Large intestine (tissue), 3 donors: ENCODE data around the gene TREM1. TPM values are rescaled to one million over a fixed set of nuclear protein-coding genes. Genes with fewer than 3 reads are reported as not detected.

Source experiments
- DNase-seq, 2 donors: peaks; one replicate each; pipeline versions ENCODE4 v3.0.0 to v3.0.0-alpha.2; 2013
- H3K27ac ChIP-seq: one replicate; pipeline ENCODE4 v1.5.1; 2013; ENCODE audit warnings: low read length
- H3K27me3 ChIP-seq: 2 replicates; pipeline ENCODE4 v1.6.1; 2013; ENCODE audit warnings: low read length; ENCODE audit not compliant: control insufficient read depth, insufficient read depth
- H3K36me3 ChIP-seq: 2 replicates; pipeline ENCODE4 v1.6.1; 2013; ENCODE audit warnings: low read length; ENCODE audit not compliant: control insufficient read depth, insufficient read depth
- H3K4me1 ChIP-seq: one replicate; pipeline ENCODE4 v1.6.1; 2013; ENCODE audit warnings: low read length; ENCODE audit not compliant: control insufficient read depth, insufficient read depth
- H3K4me3 ChIP-seq: one replicate; pipeline ENCODE4 v1.5.1; 2013; ENCODE audit warnings: low read length
- H3K9me3 ChIP-seq: one replicate; pipeline ENCODE4 v1.6.1; 2013; ENCODE audit warnings: mild to moderate bottlenecking, low read depth, low read length, moderate library complexity; ENCODE audit not compliant: control insufficient read depth
- WGBS: methylation state at CpG from one replicate; pipeline ENCODE4 v1.1.5; 2013; ENCODE audit warnings: low lambda C conversion rate; ENCODE audit not compliant: insufficient coverage; 5-methylcytosine and 5-hydroxymethylcytosine counted together
- polyA plus RNA-seq: library from polyadenylated mRNA; unstranded; fragments of 120-200 nt; gene quantifications from one replicate; pipeline ENCODE4 v1.2.1, GENCODE V29; 2013

TREM1 gene
- polyA plus RNA-seq, 1 donor: 0.06 TPM

DNA sequence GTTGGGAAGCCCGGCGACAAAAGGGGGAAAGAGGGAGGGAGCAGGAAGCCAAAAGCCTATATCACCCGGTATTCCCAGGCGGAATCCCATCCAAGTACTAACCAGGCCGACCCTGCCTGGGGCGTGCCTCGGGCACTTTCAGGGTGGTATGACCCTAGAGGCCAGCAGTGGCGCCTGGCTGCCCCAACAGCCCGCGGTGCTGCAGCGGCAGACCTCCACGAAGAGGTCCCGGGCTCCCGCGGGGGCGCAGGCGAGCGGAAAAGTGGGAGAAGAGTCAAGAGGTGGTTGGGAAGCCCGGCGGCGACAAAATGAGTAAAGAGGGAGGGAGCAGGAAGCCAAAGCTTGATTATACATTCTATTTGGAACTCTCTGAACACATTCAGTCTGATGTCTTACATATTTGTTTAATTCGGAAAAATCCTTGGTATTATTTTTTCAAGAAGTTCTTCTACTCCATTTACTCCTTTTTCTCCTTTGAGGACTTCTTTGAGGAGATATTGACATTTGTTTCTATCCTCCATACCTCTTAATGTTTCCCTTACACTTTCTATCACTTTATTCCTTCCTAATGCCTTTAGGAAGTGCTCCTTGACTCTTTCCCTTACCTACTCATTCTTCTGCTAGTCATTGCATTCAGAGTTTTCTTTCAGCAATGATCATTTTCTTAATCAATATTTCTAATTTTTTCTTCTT is 46.9 kb downstream of the TREM1 start:
- Histone ChIP-seq H3K4me1 (no peaks in the 10 kb centered on the region), H3K27me3 (peaks cover 49% of the 10 kb centered on the region), H3K27ac (no peak overlapping the region), H3K4me3 (no peak overlapping the region), H3K9me3 (peaks cover 3% of the 10 kb centered on the region), H3K36me3 (no peaks in the 10 kb centered on the region)
- WGBS: no CpG with 5 or more reads among the region's 22 CpGs
- no peak for DNase-seq

DNA sequence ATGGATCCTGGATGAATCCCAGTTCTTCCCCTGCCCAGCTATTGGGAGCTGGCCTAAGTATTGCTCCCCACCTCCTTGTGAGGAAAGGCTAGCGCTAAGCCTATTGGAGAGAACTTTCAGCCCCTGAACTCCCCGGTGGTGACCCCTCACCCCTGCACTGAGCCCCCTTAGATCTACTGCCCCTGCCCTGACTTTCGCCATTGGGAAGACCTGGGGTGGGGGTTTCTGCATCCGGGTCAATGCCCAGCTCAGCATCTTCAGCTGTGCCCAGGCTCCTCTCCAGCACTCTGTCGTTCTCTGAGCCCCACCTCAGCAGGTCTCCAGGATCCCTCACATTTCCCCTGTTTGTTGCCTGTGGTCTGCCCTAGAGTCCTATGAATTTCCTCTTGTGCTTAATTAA is 49.4 kb downstream of the TREM1 start:
- H3K27ac ChIP-seq: no peak overlapping the region
- H3K4me1 ChIP-seq: no peaks in the 10 kb centered on the region
- H3K27me3 ChIP-seq: peaks cover 53% of the 10 kb centered on the region
- no peak for DNase-seq
- H3K4me3 ChIP-seq: no peak overlapping the region
- no peaks in the 10 kb centered on the region for H3K36me3 ChIP-seq
- H3K9me3 ChIP-seq: peaks cover 3% of the 10 kb centered on the region
- WGBS: no CpG with 5 or more reads among the region's 5 CpGs

DNA sequence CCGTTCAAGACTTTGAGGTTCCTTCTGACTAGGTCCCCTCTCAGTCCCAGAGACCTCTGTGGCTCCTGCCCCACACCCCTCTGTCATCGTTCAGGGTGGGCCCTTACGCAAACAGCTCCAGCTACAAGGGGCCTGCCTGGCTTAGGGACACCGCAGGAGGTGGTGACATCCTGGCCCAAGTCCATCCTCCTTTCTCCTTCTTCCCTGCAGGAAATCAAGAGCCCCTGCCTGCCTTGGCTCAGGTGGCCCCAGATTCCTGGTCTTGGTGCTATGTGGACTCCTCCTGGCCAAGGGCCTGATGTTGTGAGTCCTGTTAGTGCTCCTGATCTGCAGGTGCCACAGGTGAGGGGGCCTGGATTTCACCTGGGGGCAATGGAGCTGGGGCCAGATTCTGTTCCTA is 50.2 kb downstream of the TREM1 start:
- WGBS: 67% methylated on average over 1 of the region's 4 CpGs

DNA sequence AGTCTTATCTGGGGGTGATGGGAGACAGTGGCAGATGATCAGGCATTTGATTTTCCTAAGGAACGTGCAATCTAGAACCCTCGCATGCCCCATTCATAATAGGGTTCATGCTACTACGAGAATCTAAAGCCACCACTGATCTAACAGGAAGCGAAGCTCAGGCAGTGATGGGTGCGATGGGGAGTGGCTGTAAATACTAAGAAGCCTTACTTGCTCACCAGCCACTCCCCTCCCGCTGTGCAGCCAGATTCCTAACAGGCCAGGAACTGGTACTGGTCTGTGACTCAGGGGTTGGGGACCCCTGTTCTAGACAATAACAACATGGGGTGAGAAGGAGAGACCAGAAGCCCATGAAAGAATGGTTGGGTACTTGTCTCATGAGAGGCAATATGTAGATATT is 53.8 kb downstream of the TREM1 start:
- peaks cover 36% of the 10 kb centered on the region for H3K27me3 ChIP-seq
- no peaks in the 10 kb centered on the region for H3K9me3 ChIP-seq
- H3K36me3 ChIP-seq: no peaks in the 10 kb centered on the region
- no peaks in the 10 kb centered on the region for H3K4me1 ChIP-seq
- no CpG with 5 or more reads among the region's 6 CpGs for WGBS
- no peak overlapping the region for H3K27ac ChIP-seq
- no peak overlapping the region for H3K4me3 ChIP-seq
- DNase-seq: no peak

More for the DNA sequence above, 50.2 kb downstream of the TREM1 start:
- H3K27me3 ChIP-seq: peaks cover 50% of the 10 kb centered on the region
- no peak overlapping the region for H3K4me3 ChIP-seq
- peaks cover 3% of the 10 kb centered on the region for H3K9me3 ChIP-seq
- H3K27ac ChIP-seq: no peak overlapping the region
- no peaks in the 10 kb centered on the region for H3K4me1 ChIP-seq
- no peak for DNase-seq
- H3K36me3 ChIP-seq: no peaks in the 10 kb centered on the region

DNA sequence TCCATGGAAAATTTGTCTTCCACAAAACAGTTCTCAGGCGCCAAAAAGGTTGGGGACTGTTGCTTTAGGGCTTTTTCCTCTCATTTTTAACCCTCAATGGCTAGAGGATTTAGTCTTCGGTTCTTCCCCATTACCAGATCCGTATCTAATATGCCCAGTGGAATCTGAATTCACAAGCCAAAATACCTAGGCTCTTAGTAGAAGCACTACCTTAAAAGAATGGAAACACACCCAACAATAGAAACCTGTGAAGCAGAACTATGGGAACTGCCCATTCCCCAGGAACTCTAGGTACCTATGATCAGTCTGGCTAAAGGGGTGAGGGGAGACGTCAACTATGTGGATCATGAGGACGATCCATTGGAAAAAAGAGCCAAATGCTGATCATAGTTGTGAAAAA is 55.2 kb downstream of the TREM1 start:
- Histone ChIP-seq H3K4me1 (no peaks in the 10 kb centered on the region), H3K9me3 (no peaks in the 10 kb centered on the region), H3K27me3 (peaks cover 33% of the 10 kb centered on the region), H3K36me3 (no peaks in the 10 kb centered on the region), H3K4me3 (no peak overlapping the region), H3K27ac (no peak overlapping the region)
- DNase-seq: no peak
- no CpG with 5 or more reads among the region's 5 CpGs for WGBS

DNA sequence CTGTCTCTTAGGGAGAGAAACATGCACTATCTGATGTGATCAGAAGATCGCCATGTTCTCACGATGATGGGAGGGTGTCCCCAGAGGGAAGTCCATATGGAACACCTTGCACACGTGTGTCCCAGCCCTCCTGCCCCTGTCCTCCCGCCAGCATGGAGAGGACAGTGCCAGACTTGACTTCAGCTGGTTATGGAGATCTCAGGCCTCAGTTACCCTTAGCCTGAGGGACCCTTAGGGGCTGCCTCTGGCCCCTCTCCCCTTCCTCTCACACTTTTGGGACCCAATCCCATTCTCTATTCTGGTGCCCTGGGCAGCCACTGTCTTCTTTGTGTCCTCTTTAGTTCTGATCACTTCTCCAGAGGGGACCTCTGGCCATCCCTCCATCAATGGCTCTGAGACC is 56.8 kb downstream of the TREM1 start:
- Histone ChIP-seq H3K27me3 (peaks cover 34% of the 10 kb centered on the region), H3K27ac (no peak overlapping the region), H3K9me3 (no peaks in the 10 kb centered on the region), H3K4me3 (no peak overlapping the region), H3K4me1 (no peaks in the 10 kb centered on the region), H3K36me3 (no peaks in the 10 kb centered on the region)
- DNase-seq: no peak
- WGBS: no CpG with 5 or more reads among the region's 4 CpGs

DNA sequence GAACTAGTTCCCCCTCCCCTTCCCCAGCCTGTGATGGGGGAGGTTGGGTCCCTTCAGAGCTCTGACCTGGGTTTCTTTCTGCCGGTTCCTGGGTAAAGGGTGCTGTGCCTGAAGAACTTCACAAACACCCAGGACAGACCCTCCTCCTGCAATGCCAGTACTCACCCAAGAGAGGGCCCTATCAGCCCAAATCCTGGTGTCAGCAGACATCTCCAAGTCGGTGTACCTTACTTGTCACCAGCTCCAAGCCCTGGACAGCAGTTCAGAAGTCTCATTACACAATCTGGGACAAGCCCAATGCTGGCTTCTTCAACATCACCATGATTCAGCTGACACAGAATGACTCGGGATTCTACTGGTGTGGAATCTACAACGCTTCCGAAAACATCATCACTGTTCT is 57.9 kb downstream of the TREM1 start:
- no peaks in the 10 kb centered on the region for H3K9me3 ChIP-seq
- no peaks in the 10 kb centered on the region for H3K4me1 ChIP-seq
- H3K27me3 ChIP-seq: peaks cover 42% of the 10 kb centered on the region
- H3K27ac ChIP-seq: no peak overlapping the region
- no peaks in the 10 kb centered on the region for H3K36me3 ChIP-seq
- WGBS: no CpG with 5 or more reads among the region's 5 CpGs
- DNase-seq: no peak
- H3K4me3 ChIP-seq: no peak overlapping the region

DNA sequence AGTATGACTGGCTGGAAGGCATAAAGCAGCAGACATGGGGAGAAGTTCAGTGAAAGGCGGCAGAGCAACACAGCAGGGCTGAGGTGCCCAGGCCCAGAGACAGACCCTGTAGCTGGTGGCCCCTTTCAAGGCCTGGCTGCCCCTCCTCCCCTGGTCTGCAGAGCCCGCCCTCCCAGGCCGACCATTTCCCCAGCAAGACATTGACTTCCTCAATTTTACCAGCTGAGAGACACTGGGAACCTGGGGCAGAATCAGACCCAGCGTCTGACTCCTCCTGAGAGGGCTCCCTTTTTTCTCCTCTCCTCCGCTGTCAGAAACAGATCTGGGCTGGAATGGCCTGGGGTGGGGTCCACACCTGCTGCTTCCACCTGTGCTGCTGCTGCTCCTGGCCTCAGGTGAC is 58.4 kb downstream of the TREM1 start, which contains the start of gene TREML4:
Gene TREML4, plus strand, starts transcription at position 254 of the 400 bp plus-strand sequence. Its CDS starts 79 bp downstream, at position 333.
- no CpG with 5 or more reads among the region's 5 CpGs for WGBS
- no peaks in the 10 kb centered on the region for H3K4me1 ChIP-seq
- H3K27ac ChIP-seq: no peak within 1 kb of the TSS
- no peaks in the 10 kb centered on the region for H3K36me3 ChIP-seq
- no peak within 1 kb of the TSS for H3K4me3 ChIP-seq
- H3K9me3 ChIP-seq: no peaks in the 10 kb centered on the region
- DNase-seq: no peak
- peaks cover 43% of the 10 kb centered on the region for H3K27me3 ChIP-seq

DNA sequence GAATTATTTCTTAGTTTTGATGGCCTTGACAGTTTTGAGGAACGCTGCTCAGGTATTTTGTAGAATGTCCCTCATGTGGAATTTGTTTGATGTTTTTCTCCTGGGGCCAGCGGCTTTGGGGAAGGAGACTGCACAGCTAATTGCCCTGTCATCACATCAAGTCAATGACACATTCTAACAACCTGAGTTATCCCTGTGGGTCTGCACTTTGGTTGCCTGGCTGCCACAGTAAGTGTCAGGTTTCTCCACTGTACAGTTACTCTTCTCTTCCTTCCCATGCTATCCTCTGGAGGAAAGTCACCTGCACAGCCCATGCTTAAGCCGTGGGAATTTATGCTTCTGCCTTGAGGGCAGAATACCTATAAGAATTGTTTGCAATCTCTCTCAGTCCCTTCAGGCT is 59.7 kb downstream of the TREM1 start:
- WGBS: no CpG with 5 or more reads among the region's 3 CpGs
- no peaks in the 10 kb centered on the region for H3K9me3 ChIP-seq
- no peaks in the 10 kb centered on the region for H3K36me3 ChIP-seq
- H3K4me3 ChIP-seq: no peak overlapping the region
- H3K4me1 ChIP-seq: no peaks in the 10 kb centered on the region
- no peak overlapping the region for H3K27ac ChIP-seq
- DNase-seq: no peak
- H3K27me3 ChIP-seq: peaks cover 38% of the 10 kb centered on the region

DNA sequence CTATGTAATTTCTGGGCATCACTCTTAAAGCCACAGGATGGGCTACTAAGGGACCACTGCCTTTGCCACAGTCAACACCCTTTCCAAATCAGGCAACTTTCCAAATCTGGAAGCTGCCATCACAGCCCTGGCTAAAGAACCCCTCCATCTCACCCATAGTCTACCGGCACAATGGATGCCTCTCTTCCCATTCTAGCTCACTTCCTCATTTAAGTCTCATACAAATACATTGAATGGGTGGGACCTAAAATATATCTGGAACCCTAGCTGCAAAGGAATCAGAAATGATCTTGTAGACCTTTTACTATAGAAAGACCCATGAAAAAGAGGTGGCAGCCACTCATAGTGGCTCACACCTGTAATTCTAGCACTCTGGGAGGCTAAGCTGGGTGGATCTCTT is 61.7 kb downstream of the TREM1 start:
- Histone ChIP-seq H3K36me3 (no peaks in the 10 kb centered on the region), H3K9me3 (no peaks in the 10 kb centered on the region), H3K4me3 (no peak overlapping the region), H3K27me3 (peaks cover 35% of the 10 kb centered on the region), H3K4me1 (no peaks in the 10 kb centered on the region), H3K27ac (no peak overlapping the region)
- WGBS: no CpG with 5 or more reads among the region's 1 CpG
- no peak for DNase-seq
